GM10266 (cell line): ENCODE results near the gene SLCO3A1.

ENCODE experiments used
- DNase-seq: peaks from one replicate; pipeline ENCODE4 v3.0.0; 2012; ENCODE audit errors: extremely low spot score
- TF ChIP-seq, protein P1 (sequence below): IDR thresholded peaks from 2 replicates; pipeline ENCODE4 v1.5.1; 2012; ENCODE audit warnings: mild to moderate bottlenecking, low read depth; ENCODE audit not compliant: control insufficient read depth, insufficient read depth; ENCODE audit errors: missing control alignments

Gene SLCO3A1

DNA sequence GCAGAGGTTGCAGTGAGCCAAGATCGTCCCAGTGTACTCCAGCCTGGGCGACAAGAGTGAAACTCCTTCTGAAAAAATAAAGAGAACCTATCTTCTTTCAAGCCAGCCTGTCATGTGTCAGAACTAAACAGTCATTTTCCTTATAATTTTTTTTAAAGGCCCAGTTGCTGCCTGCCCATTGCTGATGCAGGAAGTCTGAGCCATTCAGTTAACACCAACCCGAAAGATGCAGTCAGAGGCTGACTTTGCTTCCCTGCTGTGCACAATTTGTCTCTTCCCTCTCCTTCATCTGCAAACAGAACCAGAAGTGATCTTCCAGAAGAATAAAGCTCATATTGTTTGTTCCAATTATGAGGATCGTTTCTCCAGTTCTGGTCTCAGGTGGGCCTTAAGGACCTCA lies 220.6 kb downstream of the SLCO3A1 start:
- DNase-seq, result no peak
- TF ChIP-seq, protein P1, sequence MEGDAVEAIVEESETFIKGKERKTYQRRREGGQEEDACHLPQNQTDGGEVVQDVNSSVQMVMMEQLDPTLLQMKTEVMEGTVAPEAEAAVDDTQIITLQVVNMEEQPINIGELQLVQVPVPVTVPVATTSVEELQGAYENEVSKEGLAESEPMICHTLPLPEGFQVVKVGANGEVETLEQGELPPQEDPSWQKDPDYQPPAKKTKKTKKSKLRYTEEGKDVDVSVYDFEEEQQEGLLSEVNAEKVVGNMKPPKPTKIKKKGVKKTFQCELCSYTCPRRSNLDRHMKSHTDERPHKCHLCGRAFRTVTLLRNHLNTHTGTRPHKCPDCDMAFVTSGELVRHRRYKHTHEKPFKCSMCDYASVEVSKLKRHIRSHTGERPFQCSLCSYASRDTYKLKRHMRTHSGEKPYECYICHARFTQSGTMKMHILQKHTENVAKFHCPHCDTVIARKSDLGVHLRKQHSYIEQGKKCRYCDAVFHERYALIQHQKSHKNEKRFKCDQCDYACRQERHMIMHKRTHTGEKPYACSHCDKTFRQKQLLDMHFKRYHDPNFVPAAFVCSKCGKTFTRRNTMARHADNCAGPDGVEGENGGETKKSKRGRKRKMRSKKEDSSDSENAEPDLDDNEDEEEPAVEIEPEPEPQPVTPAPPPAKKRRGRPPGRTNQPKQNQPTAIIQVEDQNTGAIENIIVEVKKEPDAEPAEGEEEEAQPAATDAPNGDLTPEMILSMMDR, result no peak

DNA sequence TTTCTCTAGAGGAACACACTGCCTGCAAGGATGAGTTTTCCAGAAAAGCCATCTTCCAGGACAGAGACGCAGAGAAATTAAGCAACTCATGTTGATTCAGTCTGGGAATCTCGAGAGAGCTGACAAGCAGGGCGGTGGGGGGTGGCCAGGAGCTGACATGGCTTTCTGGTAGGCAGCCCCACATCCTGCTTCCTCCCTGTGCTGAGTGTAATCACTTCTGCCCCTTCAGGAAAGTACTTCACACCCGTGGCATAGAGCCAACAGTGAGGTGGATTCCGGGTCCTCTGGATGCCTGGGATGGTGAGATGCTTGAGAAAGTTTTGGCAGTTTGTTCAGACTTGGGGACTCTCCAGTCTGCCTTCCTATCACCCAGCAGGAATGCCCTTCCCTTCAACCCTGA lies 221.1 kb downstream of the SLCO3A1 start:
- DNase-seq, result no peak
- TF ChIP-seq, protein P1, result no peak

- no peak for DNase-seq
- TF ChIP-seq, protein P1, result no peak
These were observed 222.3 kb downstream of the SLCO3A1 start for GRCh38 chr15:92075764-92076163.

GRCh38 chr15:92076541-92076940 lies 223.0 kb downstream of the SLCO3A1 start:
- DNase-seq, result no peak
- TF ChIP-seq, protein P1, result no peak

GRCh38 chr15:92077353-92078085 lies 224.0 kb downstream of the SLCO3A1 start:
- TF ChIP-seq, protein P1, result peak; percentile 67
- DNase-seq, result peak; percentile 36

GRCh38 chr15:92078270-92078669 lies 224.8 kb downstream of the SLCO3A1 start:
- no peak for DNase-seq
- TF ChIP-seq, protein P1, result no peak

DNA sequence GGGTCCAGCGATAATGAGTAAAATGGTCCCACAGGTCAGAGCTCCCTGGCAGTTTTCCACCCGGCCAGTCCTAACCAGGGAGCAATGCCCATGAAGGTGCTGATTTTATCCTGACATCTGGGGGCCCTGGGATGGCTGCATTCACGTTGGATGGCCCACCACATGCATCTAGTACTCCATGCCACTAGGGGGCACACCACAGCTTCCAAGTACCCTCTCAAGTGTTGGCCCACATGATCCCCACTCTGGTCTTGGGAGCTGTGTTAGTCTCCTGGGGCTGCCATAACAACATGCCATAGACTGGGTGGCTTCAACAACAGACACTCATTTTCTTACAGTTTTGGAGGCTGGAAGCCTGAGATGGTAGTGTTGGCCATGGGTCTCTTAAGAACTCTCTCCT lies 225.5 kb downstream of the SLCO3A1 start:
- TF ChIP-seq, protein P1, result peak; percentile 26
- DNase-seq, result no peak
